ENCODE data around the gene NAPB.

Gene NAPB

DNA sequence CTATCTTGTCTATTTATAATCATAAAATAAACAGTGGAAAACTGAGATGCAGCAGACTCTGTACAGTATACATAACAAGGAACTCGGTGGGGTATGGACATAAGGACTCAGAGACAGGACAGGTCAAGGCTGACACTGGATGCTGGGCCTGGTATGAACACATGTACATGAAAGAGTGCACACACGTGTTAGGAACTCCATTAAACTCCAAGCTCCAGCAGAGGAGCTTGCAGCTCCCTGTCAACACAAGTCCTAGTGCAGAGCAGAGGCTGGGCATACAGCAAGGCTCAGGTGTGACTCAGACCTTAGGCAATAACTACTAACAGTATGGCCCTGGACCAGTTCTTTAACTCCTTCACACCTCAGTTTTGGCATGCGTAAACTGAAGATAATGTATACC, 17.1 kb downstream of the NAPB start:
- DNase-seq (ENCODE audit: low read depth in 2 of 2) = no peak

DNA sequence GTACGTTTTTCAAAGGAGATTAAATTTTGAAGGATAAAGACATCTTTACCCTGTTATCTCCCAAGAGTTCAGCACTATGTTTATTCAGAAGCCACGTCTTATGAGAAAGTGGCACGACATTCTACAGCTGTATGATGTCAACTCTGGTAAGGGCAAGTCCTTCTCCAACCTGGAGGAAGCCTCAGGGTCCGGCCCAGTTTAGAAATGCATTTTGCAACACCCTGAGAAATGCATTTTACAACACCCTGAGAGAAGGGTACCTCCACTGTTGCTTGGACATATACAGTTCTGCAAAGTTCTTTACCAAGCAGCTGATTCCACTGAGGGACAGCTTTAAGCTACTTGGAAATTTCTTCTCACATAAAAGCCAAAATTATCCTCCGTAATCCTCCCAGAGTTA, 17.5 kb downstream of the NAPB start:
- no peak for DNase-seq (ENCODE audit: low read depth in 2 of 2)

- DNase-seq (ENCODE audit: low read depth in 2 of 2) = no peak
Measured at GRCh38 chr20:23401051-23401450, 20.2 kb downstream of the NAPB start.

GRCh38 chr20:23399568-23400241, 21.6 kb downstream of the NAPB start:
- no peak for DNase-seq (ENCODE audit: low read depth in 2 of 2)

DNA sequence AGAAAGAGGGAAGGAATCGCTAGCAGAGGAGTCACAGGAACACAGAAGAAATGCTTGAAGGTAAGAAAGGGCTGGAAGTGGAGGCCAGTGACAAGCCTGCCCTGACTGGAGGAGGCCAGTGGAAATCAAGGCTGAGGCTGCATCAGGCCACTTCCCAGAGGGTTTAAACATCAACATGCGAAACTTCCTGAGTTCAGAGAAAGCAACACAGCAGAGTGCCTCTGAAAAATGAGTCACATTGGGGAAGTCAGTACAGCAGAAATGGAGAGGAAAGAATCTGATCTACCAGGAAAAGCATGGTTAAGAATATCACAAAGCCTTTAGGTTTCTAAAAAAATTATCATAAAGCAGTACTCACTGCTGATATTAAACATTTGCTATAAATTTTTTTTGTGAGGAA, 23.3 kb downstream of the NAPB start:
- DNase-seq (ENCODE audit: low read depth in 2 of 2) = no peak

GRCh38 chr20:23396950-23397627, 24.2 kb downstream of the NAPB start:
- no peak for DNase-seq (ENCODE audit: low read depth in 2 of 2)

- no peak for DNase-seq (ENCODE audit: low read depth in 2 of 2)
Measured at GRCh38 chr20:23393996-23394775, 27.1 kb downstream of the NAPB start.

DNA sequence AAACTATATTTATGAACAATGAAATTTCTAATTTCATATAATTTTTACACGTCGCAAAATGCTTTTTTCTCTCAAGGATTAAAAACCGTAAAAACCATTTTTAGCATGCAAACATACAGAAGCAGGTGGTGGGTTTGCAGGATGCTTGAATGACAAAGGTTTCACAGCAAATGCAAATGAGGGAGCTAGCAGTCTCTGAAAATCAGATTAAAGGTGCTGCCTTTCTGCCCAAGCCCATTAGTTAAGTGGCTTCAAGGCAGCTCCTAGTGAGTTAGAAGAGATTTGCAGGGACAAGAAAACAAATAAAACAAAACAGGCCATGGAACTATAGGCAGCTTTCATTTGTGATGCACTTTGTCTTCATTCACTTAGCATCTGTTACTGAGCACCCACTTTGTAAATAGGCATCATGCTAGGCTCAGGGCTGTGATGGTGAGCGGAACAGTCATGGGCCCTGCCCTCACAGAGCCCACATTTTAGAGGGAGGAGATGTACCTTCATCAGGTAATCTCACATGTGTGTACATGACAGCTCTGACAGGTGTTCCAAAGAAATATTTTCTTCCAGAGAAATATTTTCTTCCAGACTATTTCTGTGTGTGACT, 29.5 kb downstream of the NAPB start:
- no peak for DNase-seq (ENCODE audit: low read depth in 2 of 2)

DNA sequence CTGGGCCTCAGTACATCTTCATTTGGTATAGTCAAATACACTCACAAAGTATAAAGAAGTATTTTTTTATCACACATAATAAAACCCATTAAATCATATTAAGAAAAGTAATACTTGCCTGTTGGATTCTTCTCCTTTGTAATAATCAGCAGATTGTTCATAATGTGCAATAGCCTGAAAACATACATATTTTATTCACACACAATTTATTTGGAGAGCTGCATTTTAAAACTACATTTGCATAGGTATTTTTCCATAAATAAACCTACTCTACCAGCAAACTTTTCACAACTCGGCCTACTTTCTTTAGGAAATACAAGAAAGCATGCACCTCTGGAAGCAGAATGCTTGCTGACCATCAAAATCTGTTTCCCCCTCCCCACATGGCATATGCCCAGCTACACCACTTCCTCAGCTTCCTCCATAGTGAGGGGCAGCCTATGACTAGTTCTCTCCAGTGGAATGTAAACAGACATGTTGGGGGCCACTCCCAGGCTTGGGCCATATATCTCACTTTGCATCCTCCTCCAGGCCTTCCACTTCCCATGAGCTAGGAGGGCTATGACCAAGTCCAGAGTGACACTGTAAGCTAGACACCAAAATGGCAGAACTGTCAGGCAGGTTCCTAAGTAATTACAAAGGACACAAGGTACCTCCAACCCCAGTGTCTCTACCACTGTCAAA, 31.1 kb downstream of the NAPB start:
- no peak for DNase-seq (ENCODE audit: low read depth in 2 of 2)

GRCh38 chr20:23387118-23387443, 34.2 kb downstream of the NAPB start:
- DNase-seq (ENCODE audit: low read depth in 2 of 2) = no peak

DNA sequence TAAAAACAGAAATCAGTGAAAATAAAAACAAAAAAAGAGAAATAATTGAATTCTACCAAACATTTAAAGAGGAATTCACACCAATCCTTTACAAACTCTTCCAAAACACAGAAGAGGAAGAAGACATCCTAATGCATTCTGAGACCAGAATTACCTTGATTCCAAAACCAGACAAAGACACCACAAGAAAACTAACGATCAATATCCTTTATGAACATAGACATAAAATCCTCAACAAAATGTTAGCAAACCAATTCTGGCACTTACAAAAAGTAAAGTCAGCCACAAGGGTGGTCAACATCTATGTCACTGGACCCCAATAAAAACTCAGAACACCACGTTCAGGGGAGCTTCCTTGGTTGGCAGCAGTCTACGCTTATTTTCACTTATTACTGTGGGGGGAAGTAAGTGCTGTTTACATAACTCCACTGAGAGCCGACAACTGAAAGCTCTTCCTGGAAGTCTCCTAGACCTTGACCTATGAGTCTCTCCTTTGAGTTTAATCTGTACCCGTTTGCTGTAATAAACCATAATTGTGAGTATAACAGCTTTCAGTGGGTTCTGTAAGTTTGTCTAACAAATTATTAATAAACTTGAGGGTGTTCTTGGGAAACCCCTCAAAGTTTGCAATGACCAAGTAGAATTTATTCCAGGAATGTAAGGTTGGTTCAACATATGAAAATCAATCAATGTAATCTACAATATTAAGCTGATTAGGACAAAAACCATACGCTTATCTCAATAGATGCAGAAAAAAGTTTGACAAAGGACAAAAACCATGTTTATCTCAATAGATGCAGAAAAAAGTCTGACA, 34.8 kb downstream of the NAPB start:
- DNase-seq (ENCODE audit: low read depth in 2 of 2) = no peak

- no peak for DNase-seq (ENCODE audit: low read depth in 2 of 2)
Measured at GRCh38 chr20:23381876-23382275, 39.4 kb downstream of the NAPB start.

- no peak for DNase-seq (ENCODE audit: low read depth in 2 of 2)
Measured at GRCh38 chr20:23379772-23380171, 41.5 kb downstream of the NAPB start.

- no peak for DNase-seq (ENCODE audit: low read depth in 2 of 2)
Measured at GRCh38 chr20:23375827-23376226, 45.5 kb downstream of the NAPB start.

DNA sequence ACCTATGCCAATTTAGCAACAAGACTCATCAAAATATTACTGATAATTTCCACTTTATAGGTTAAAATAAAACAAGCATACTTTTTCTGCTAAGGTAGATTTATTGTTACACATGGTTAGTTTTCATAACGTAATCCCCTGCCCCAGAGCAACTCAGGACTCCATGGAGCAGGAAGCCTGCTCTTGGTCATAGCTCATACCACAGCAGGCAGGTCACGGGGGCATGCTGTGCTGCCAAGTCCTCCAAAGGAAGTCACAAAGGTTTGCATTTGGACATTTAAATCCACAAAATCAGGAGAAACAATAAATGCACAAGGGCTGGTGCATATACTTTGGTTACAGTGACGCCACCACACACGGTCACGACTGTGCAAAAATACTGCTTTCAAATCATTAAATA, 46.8 kb downstream of the NAPB start:
- no peak for DNase-seq (ENCODE audit: low read depth in 2 of 2)

DNA sequence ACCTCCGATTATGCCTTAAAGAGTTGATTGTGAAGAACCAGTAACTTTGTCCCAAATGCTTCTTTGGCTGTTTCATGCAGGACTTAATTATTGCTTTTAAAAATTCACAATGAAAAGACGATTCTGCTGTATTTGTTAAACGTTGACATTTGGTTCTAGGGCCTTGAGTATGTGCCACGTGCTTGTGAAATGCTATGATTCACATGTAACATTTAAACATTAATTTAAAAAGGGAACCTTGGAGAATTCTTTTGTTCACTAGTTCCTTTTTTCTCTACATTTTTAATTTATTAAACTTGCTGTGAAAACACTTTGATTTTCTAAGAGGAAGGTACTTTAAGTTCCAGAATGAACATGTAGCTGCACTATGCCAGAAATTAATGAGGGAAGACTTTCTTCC, 49.8 kb downstream of the NAPB start:
- no peak for DNase-seq (ENCODE audit: low read depth in 2 of 2)

GRCh38 chr20:23370873-23371272, 50.4 kb downstream of the NAPB start:
- no peak for DNase-seq (ENCODE audit: low read depth in 2 of 2)

- DNase-seq (ENCODE audit: low read depth in 2 of 2) = no peak
Measured at GRCh38 chr20:23370274-23370673, 51.0 kb downstream of the NAPB start.

DNA sequence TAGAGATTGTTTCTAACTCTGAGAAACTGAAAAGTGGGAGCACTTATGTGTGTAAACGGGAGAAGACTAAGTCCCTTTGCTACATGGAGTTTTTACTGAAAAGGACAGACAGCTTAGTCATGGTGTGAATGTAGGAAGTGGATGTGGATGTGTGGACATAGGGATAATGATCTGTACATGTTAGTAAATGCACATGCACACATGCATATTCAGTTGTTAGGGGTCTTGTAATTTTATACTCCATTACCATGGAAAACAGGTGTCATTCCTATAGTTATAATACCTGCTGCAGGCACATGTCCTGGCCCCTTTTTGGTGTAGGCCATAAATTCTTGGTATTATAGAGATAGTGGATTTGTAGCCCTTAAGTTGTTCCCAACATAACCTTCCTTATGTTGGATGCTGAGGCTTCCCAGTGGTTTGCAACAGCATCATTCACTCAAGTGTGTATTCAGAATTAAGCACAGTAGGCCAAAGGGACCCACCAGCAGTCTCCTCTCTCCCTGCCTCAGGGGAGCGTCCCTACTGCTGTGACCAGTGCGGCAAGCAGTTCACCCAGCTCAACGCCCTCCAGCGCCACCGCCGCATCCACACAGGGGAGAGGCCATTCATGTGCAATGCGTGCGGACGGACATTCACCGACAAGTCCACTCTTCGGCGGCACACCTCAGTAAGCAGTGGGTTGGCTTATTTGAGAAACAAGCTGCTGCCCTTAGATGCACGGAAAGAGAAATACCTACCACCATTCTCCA, 52.0 kb downstream of the NAPB start:
- DNase-seq (ENCODE audit: low read depth in 2 of 2) = no peak

- no peak for DNase-seq (ENCODE audit: low read depth in 2 of 2)
Measured at GRCh38 chr20:23368316-23369071, 52.8 kb downstream of the NAPB start.

Measured in stimulated activated CD8-positive, alpha-beta memory T cell treated with anti-CD3 and anti-CD28 coated beads, Interleukin-15, amount 100 ng/mL, for 48 hours (primary cell).